HPDE6-E6E7 (cell line): ENCODE data around the gene CEACAM21.

Experiments
- DNase-seq: peaks from one replicate; pipeline ENCODE4 v3.0.0; 2011; ENCODE audit warnings: missing footprints; ENCODE audit errors: extremely low spot score

CEACAM21 gene

GRCh38 chr19:41619018-41619556, 43.1 kb downstream of the CEACAM21 start:
- DNase-seq = no peak

DNA sequence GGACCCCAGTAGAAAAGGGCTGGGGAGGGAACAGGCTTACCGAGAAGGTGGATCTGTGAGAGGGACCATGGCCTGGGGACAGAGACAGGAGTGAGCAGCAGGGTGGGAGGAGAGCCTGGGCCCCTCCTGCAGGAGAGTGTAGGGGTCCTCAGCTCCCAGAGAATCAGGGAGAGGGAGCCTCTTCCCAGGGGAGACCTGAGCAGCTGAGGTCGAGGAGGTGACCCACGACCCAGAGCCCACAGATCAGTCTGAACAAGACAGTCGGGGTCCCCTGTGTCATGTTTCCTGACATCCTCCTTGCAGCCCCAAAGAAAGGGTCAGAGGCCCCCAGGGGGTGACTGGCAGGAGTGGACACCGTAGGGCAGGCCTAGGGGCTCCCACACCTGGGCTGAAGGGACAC, 44.2 kb downstream of the CEACAM21 start:
- DNase-seq = no peak

- DNase-seq = no peak
Observed at GRCh38 chr19:41621226-41621625, 45.3 kb downstream of the CEACAM21 start.

- DNase-seq = no peak
Observed at GRCh38 chr19:41621654-41622053, 45.7 kb downstream of the CEACAM21 start.

- DNase-seq = no peak
Observed at GRCh38 chr19:41623360-41623759, 47.4 kb downstream of the CEACAM21 start.

- no peak for DNase-seq
Observed at GRCh38 chr19:41624515-41624914, 48.5 kb downstream of the CEACAM21 start.

DNA sequence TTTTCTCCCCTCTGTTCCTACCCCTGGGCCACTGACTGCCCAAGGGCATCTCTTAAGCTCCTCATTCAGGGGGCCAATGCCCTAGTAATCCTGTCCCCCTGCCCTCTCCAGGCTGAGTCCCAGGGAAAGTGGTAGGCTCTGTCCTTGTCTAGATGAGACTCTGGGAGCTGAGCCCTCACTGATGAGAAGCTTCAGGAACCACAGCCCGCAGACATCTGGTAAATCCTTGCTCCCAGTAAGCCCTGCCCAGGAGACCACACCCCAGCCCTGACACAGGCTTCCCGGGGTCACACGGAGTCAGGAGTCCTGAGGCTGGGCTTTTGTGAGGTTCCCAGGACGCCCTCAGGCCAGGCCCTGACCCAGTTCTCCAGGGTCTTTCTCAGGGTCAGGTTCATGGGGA, 49.0 kb downstream of the CEACAM21 start:
- no peak for DNase-seq

GRCh38 chr19:41626278-41626677, 50.3 kb downstream of the CEACAM21 start:
- no peak for DNase-seq

DNA sequence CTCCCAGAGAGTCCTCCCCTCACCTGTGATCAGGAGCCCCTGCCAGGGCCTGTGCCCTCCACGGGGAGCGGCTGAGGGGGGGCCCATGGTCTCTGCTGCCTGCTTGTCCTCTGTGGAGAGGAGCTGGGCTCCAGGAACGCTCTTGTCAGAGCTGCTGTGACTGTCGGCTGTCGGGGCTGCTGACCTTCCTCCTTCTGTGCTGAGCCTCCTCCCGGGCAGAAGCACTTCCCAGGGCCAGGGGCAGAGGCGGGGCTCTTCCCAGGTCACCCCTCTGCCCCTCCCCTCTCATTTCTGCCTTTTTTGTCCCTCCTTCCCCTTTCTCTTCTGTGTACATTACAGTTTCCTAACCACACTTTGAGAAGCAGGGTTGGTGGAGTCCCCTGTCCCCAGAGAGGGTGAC, 50.9 kb downstream of the CEACAM21 start, which contains the start of gene CEACAM4:
Gene CEACAM4 (minus strand): TSS at position 198 of the 400 bp plus-strand sequence. CDS start 111 bp downstream, at position 87.
- no peak for DNase-seq

DNA sequence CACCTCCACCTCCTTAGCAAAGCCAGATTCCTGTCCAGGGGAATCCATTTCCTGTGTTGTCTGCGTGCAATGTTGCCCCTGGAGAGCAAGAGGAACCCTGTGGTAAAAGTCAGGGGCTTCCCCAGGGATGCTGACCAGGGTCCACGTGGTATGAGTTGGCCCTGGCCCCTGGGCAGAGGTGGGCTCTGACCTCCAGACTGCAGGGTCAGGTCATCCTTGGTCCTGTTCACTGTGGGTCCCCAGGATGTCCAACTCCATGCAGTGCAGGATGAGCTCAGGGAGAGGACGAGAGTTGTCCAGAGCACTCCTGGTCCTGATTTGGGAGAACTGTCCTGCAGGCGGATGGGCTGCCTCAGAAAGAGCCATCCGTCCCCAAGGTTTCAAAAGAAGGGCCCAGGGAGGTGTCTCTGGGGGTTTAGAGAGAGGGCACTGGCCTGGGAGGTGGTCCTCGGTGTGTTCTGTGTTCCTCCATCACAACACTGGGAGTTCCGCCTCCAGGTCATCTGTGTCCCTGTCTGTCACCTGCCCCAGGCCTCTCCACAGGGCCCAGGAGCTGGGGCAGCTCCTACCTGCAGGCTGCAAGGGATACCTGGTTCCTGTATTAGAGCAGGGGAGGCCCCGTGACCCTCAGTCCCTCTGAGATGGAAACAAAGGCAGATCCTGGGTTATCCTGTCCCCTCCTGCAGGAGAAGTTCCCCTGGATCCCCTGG, 52.2 kb downstream of the CEACAM21 start:
- DNase-seq = no peak
